Measurements from ENCODE around the gene ROS1.

ROS1 gene

DNA sequence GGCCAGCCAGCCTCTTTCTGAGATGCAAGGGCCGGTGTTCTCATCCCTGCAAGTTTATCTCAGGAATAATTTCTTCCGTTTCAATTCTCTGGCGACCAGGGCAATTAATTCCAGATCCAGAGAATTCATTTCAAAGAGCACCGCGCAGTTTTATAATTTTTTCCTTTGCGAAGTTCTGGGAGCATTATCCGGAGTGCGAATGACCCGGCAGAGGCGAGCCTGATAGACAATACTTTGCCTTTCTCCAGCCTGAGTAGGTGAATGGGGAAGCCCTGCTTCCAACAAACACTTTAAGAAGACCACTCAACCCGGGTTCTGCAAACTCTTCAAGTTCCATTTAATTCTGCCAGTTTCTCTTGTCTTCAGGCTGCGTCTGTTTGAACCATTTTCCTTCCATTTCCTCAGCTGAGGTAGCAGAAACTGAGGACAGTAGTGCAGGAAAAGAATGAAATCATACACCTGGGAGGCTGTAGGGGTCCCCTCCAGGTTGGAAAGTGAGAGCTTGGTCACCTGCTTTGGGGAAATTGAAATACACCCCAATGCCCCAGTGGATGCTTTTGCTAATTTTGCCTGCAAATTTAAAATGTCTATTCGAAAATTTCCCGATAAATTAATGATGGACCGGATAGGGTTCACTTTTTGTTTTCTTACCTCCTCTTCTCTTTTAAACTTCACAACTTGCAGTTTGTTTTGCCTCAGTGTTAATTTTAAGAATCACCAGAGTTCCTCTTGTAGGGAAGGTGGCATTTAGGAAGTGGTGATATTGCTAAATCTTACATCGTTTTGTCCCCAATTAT is 159.3 kb downstream of the ROS1 start:
- Histone ChIP-seq H3K9me2 (ENCODE audit: low read depth, low read length) (no peaks in the 10 kb centered on the region), H4K20me1 (ENCODE audit: insufficient read depth, low read length) (no peaks in the 10 kb centered on the region), H3K9me3 (ENCODE audit: low read length) (no peaks in the 10 kb centered on the region), H3F3A (ENCODE audit: insufficient read depth, low read length) (no peaks in the 10 kb centered on the region), H3K79me2 (ENCODE audit: insufficient read depth, low read length) (no peaks in the 10 kb centered on the region), H3K4me3 (ENCODE audit: low read depth, low read length, poor library complexity, severe bottlenecking) (no peak overlapping the region), H2AFZ (ENCODE audit: low read length) (no peak overlapping the region), H3K27ac (ENCODE audit: low read depth, low read length, poor library complexity, severe bottlenecking) (no peak overlapping the region), H3K4me2 (ENCODE audit: low read length) (no peak overlapping the region), H3K4me1 (ENCODE audit: insufficient read depth, low read length, severe bottlenecking) (no peaks in the 10 kb centered on the region), H3K27me3 (ENCODE audit: insufficient read depth, low read length) (no peaks in the 10 kb centered on the region), H3K9ac (ENCODE audit: low read length) (no peak overlapping the region), H3K36me3 (ENCODE audit: insufficient read depth, low read length) (no peaks in the 10 kb centered on the region)
- TF ChIP-seq CTCF (IDR thresholded peaks at IDR 0.05; ENCODE audit: low read length) (no peak), EZH2 (IDR thresholded peaks at IDR 0.05; ENCODE audit: borderline replicate concordance, low read length) (no peak)

DNA sequence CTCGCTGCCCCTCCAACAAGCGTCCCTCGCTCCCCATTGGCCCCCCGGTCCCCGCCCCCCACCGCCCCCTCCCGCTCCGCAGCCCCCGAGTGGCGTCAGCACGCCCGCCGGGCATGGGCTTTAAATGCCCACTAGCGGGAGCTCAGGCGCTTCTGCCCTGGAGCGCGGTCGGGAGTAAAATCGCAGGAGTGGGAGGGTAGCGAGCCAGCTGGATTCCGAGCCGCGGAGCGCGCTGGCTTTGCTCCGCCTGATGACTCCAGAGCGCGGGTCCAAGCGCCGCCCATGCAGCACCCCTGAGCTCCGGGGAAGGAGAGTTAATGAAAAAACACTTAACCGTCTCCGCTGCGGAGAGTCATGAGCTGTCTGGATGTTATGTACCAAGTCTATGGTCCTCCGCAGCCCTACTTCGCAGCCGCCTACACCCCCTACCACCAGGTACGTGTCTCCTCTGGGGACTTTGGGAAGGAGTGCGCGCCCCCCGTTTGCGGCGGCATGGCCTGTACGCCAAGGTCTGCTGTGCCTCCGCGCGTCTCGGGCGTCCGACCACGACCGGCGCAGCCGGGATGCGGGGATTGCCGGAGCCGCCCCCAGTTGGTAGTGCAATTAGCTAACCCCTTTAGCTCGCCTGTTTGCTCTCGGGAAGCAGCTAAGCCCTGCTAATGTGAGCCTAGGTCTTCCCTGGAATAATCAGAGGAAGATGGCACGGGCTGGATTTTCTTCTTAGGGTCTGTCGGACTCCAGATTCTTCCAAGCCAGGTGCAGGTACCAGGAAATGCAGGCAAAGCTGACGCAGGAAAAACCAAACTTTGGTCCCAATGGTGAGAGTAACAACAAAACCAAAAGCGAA is 160.1 kb downstream of the ROS1 start, which contains the start of gene VGLL2:
Gene VGLL2 (plus strand): TSS at position 149 of the 847 bp plus-strand sequence. CDS start 206 bp downstream, at position 355.
- no peaks in the 10 kb centered on the region for H3K9me2 ChIP-seq (ENCODE audit: low read depth, low read length)
- no peaks in the 10 kb centered on the region for H3F3A ChIP-seq (ENCODE audit: insufficient read depth, low read length)
- no peaks in the 10 kb centered on the region for H3K79me2 ChIP-seq (ENCODE audit: insufficient read depth, low read length)
- H3K36me3 ChIP-seq (ENCODE audit: insufficient read depth, low read length): no peaks in the 10 kb centered on the region
- no peak for TF ChIP-seq EZH2 (IDR thresholded peaks at IDR 0.05; ENCODE audit: borderline replicate concordance, low read length)
- no peak for TF ChIP-seq CTCF (IDR thresholded peaks at IDR 0.05; ENCODE audit: low read length)
- no peak within 1 kb of the TSS for H3K9ac ChIP-seq (ENCODE audit: low read length)
- H3K4me2 ChIP-seq (ENCODE audit: low read length): no peak within 1 kb of the TSS
- no peak within 1 kb of the TSS for H3K27ac ChIP-seq (ENCODE audit: low read depth, low read length, poor library complexity, severe bottlenecking)
- no peaks in the 10 kb centered on the region for H3K9me3 ChIP-seq (ENCODE audit: low read length)
- no peaks in the 10 kb centered on the region for H3K4me1 ChIP-seq (ENCODE audit: insufficient read depth, low read length, severe bottlenecking)
- H4K20me1 ChIP-seq (ENCODE audit: insufficient read depth, low read length): no peaks in the 10 kb centered on the region
- H3K27me3 ChIP-seq (ENCODE audit: insufficient read depth, low read length): no peaks in the 10 kb centered on the region
- no peak within 1 kb of the TSS for H3K4me3 ChIP-seq (ENCODE audit: low read depth, low read length, poor library complexity, severe bottlenecking)
- no peak within 1 kb of the TSS for H2AFZ ChIP-seq (ENCODE audit: low read length)

DNA sequence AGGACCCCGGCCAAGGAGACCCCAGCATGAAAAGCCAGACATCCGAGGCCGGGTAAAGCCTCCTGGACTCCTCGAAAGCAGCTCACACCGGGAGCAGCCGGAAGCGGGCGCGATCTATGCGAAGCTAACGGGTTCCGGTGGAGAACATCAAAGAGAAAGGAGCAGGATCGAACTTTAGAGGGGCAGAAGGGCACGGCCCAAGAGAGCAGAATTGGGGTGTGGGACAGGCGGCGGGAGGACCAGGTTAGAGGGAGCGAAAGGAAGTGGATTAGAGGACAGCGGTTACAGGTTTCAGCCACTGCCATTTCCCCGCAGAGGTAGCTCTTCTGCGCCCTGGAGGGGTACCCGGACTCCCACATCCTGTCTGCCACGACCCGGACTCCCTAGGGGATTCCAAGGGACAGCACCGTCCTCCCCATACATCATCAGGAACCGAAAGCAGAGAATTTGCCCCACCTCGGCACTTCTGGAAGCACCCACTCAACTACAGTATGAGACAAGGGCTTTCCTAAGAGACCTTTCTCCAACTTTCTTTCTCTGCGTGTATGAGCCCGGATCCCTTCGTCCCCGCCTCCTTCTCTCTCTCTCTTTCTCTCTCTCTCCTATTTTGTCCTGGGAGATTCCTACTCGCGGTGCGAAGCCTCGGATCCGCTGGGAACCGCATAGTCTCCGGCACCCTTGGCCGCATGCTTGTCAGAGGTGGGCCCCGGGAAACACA is 160.9 kb downstream of the ROS1 start:
- Histone ChIP-seq H3K4me1 (ENCODE audit: insufficient read depth, low read length, severe bottlenecking) (no peaks in the 10 kb centered on the region), H3F3A (ENCODE audit: insufficient read depth, low read length) (no peaks in the 10 kb centered on the region), H3K36me3 (ENCODE audit: insufficient read depth, low read length) (no peaks in the 10 kb centered on the region), H3K9me2 (ENCODE audit: low read depth, low read length) (no peaks in the 10 kb centered on the region), H2AFZ (ENCODE audit: low read length) (no peak overlapping the region), H3K79me2 (ENCODE audit: insufficient read depth, low read length) (no peaks in the 10 kb centered on the region), H3K27ac (ENCODE audit: low read depth, low read length, poor library complexity, severe bottlenecking) (no peak overlapping the region), H3K4me3 (ENCODE audit: low read depth, low read length, poor library complexity, severe bottlenecking) (no peak overlapping the region), H3K9me3 (ENCODE audit: low read length) (no peaks in the 10 kb centered on the region), H3K27me3 (ENCODE audit: insufficient read depth, low read length) (no peaks in the 10 kb centered on the region), H3K9ac (ENCODE audit: low read length) (no peak overlapping the region), H3K4me2 (ENCODE audit: low read length) (no peak overlapping the region), H4K20me1 (ENCODE audit: insufficient read depth, low read length) (no peaks in the 10 kb centered on the region)
- no peak for TF ChIP-seq CTCF (IDR thresholded peaks at IDR 0.05; ENCODE audit: low read length)
- TF ChIP-seq EZH2 (IDR thresholded peaks at IDR 0.05; ENCODE audit: borderline replicate concordance, low read length): no peak

All from OCI-LY1 (cell line).